H7 (cell line): ENCODE measurements around the gene LBR. TPM values are rescaled to one million over a fixed set of nuclear protein-coding genes. Genes with fewer than 3 reads are reported as not detected.

Experiments
- DNase-seq: peaks from one replicate; pipeline ENCODE4 v3.0.0; 2012
- H3K27me3 ChIP-seq: 2 replicates; pipeline ENCODE4 v1.6.0; 2011; ENCODE audit warnings: mild to moderate bottlenecking, low read length; ENCODE audit not compliant: control insufficient read depth, insufficient read depth
- H3K36me3 ChIP-seq: replicated peaks from 2 replicates; pipeline ENCODE4 v1.5.1; 2011; ENCODE audit warnings: low read length; ENCODE audit not compliant: control insufficient read depth, insufficient read depth
- H3K4me3 ChIP-seq: 2 replicates; pipeline ENCODE4 v1.5.1; 2011; ENCODE audit warnings: low read depth, mild to moderate bottlenecking, control low read depth, low read length, moderate library complexity; ENCODE audit not compliant: insufficient read depth
- total RNA-seq: library from RNA; depleted of rRNA; stranded (reverse); fragments of >200 nt; shearing (Covaris generic); gene quantifications from 2 replicates; pipeline ENCODE4 v1.2.3, GENCODE V29; 2014

Gene LBR
- total RNA-seq, 1 experiment from 2014 or later: 97.1 TPM

- DNase-seq: no peak
- Histone ChIP-seq H3K4me3 (no peak overlapping the region), H3K36me3 (peaks cover 2% of the 10 kb centered on the region; the same call in 1 of the 2 replicates), H3K27me3 (peaks cover 7% of the 10 kb centered on the region)
These were observed 2.5 kb downstream of the LBR start for GRCh38 chr1:225425201-225425786.

- no peak overlapping the region for H3K4me3 ChIP-seq
- no peak for DNase-seq
- peaks cover 7% of the 10 kb centered on the region for H3K27me3 ChIP-seq
- H3K36me3 ChIP-seq: peaks cover 2% of the 10 kb centered on the region; the same call in 1 of the 2 replicates
These were observed 3.2 kb downstream of the LBR start for GRCh38 chr1:225424562-225425200.

- DNase-seq: no peak
- Histone ChIP-seq H3K36me3 (peaks cover 6% of the 10 kb centered on the region), H3K27me3 (peaks cover 7% of the 10 kb centered on the region), H3K4me3 (no peak overlapping the region)
These were observed 4.4 kb downstream of the LBR start for GRCh38 chr1:225423518-225423855.

GRCh38 chr1:225422795-225423517 is 4.9 kb downstream of the LBR start:
- peaks cover 7% of the 10 kb centered on the region for H3K27me3 ChIP-seq
- peaks cover 6% of the 10 kb centered on the region for H3K36me3 ChIP-seq
- no peak overlapping the region for H3K4me3 ChIP-seq
- DNase-seq: no peak

GRCh38 chr1:225422031-225422605 is 5.7 kb downstream of the LBR start:
- Histone ChIP-seq H3K36me3 (peaks cover 6% of the 10 kb centered on the region), H3K4me3 (no peak overlapping the region), H3K27me3 (peaks cover 4% of the 10 kb centered on the region)
- DNase-seq: no peak

GRCh38 chr1:225418598-225418997 is 9.2 kb downstream of the LBR start:
- H3K36me3 ChIP-seq: peaks cover 6% of the 10 kb centered on the region
- H3K27me3 ChIP-seq: no peaks in the 10 kb centered on the region
- no peak overlapping the region for H3K4me3 ChIP-seq
- no peak for DNase-seq

- no peak for DNase-seq
- Histone ChIP-seq H3K36me3 (peaks cover 6% of the 10 kb centered on the region), H3K4me3 (no peak overlapping the region), H3K27me3 (no peaks in the 10 kb centered on the region)
These were observed 9.8 kb downstream of the LBR start for GRCh38 chr1:225418059-225418458.

- Histone ChIP-seq H3K36me3 (peaks cover 6% of the 10 kb centered on the region), H3K4me3 (no peak overlapping the region), H3K27me3 (no peaks in the 10 kb centered on the region)
- no peak for DNase-seq
These were observed 11.7 kb downstream of the LBR start for GRCh38 chr1:225415967-225416745.

- Histone ChIP-seq H3K4me3 (no peak overlapping the region), H3K36me3 (peaks cover 6% of the 10 kb centered on the region), H3K27me3 (no peaks in the 10 kb centered on the region)
- DNase-seq: no peak
These were observed 12.5 kb downstream of the LBR start for GRCh38 chr1:225415307-225415706.

GRCh38 chr1:225413708-225414375 is 14.0 kb downstream of the LBR start:
- H3K36me3 ChIP-seq: peaks cover 2% of the 10 kb centered on the region

GRCh38 chr1:225412803-225413351 is 15.0 kb downstream of the LBR start:
- Histone ChIP-seq H3K4me3 (no peak overlapping the region), H3K27me3 (no peaks in the 10 kb centered on the region), H3K36me3 (peaks cover 1% of the 10 kb centered on the region)
- no peak for DNase-seq

More at GRCh38 chr1:225413708-225414375, 14.0 kb downstream of the LBR start:
- H3K4me3 ChIP-seq: no peak overlapping the region
- DNase-seq: no peak
- H3K27me3 ChIP-seq: no peaks in the 10 kb centered on the region

- peaks cover 1% of the 10 kb centered on the region for H3K36me3 ChIP-seq
These were observed 15.5 kb downstream of the LBR start for GRCh38 chr1:225412321-225412720.

GRCh38 chr1:225410036-225410435 is 17.8 kb downstream of the LBR start:
- Histone ChIP-seq H3K4me3 (no peak overlapping the region), H3K36me3 (peaks cover 1% of the 10 kb centered on the region), H3K27me3 (no peaks in the 10 kb centered on the region)
- DNase-seq: no peak

More at GRCh38 chr1:225412321-225412720, 15.5 kb downstream of the LBR start:
- no peaks in the 10 kb centered on the region for H3K27me3 ChIP-seq
- H3K4me3 ChIP-seq: no peak overlapping the region
- no peak for DNase-seq

- peaks cover 1% of the 10 kb centered on the region for H3K36me3 ChIP-seq
- DNase-seq: no peak
These were observed 18.8 kb downstream of the LBR start for GRCh38 chr1:225409051-225409450.

More at GRCh38 chr1:225409051-225409450, 18.8 kb downstream of the LBR start:
- Histone ChIP-seq H3K4me3 (no peak overlapping the region), H3K27me3 (no peaks in the 10 kb centered on the region)
